Activated T-helper 1 cell treated with anti-CD3 and anti-CD28 coated beads, Interleukin-2, amount 50 U/mL, for 16 hours (primary cell): Measurements from ENCODE around the gene RASSF4.

ENCODE experiments used
- DNase-seq, 2 donors: peaks; one replicate each; pipeline ENCODE4 v3.0.0-alpha.2; 2020; ENCODE audit warnings: low read depth in 1 of 2, low spot score in 1 of 2

RASSF4 gene

DNA sequence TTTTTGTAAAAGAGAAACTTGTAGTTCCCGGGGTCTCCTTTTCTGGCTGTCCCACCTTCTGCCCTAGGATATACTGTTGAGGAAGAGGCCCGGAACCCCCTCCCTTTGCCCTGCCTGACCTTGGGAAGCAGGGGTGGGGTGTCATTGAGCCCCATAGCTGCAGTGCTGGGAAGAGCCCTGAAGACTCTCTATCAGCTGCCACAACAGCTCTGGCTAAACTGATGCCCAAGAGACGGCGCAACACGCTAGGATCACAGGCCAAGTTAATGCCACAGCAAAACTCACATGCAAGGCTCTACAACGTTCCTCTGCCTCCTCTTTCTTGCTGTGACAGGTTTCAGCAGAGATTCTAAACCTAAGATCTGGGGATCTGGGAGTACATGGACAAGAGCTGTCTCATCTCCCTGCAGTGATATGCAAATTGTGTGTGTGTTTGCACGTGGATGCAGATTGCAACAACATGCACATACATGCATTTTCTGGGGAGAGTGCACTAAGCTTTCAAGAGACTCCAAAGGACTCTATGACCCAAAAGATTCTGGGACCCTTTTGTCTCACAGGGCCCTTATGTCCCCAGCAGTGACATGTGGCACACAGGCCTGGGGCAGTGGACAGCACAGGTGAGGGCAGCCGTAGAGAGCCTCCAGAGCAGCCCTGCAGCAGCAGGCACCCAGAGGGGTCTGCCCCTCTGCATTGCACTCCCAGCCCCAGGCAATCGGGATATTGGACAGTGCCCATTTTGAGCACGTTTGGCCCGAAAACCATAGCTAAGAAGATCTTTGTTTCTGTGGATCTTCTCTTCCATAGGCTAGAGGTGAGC lies 2.5 kb downstream of the RASSF4 start:
- DNase-seq = no peak

- no peak for DNase-seq
Measured at GRCh38 chr10:44962870-44963738, 3.5 kb downstream of the RASSF4 start.

GRCh38 chr10:44963772-44964633 lies 4.4 kb downstream of the RASSF4 start:
- no peak for DNase-seq

DNA sequence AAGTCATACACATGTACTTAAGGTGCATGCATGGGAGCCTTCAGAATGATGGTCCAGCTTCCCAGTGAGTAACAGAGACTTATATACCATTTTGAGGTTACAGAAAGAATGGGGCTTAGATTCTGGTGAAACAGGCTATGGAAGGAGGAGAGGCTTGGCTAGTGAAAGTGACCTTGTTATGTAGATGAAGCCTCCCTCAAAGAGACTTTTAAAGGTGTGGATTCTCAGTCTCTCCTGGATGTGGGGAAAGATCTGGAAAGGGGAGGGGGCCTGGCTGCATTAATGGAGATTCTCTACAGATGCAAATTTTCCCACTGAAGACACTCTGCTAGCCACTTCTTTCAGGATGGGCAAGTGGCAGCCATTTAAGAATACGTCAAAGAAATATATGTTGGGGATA lies 5.5 kb downstream of the RASSF4 start:
- DNase-seq = no peak

- DNase-seq = no peak
Measured at GRCh38 chr10:44965651-44966097, 6.1 kb downstream of the RASSF4 start.

DNA sequence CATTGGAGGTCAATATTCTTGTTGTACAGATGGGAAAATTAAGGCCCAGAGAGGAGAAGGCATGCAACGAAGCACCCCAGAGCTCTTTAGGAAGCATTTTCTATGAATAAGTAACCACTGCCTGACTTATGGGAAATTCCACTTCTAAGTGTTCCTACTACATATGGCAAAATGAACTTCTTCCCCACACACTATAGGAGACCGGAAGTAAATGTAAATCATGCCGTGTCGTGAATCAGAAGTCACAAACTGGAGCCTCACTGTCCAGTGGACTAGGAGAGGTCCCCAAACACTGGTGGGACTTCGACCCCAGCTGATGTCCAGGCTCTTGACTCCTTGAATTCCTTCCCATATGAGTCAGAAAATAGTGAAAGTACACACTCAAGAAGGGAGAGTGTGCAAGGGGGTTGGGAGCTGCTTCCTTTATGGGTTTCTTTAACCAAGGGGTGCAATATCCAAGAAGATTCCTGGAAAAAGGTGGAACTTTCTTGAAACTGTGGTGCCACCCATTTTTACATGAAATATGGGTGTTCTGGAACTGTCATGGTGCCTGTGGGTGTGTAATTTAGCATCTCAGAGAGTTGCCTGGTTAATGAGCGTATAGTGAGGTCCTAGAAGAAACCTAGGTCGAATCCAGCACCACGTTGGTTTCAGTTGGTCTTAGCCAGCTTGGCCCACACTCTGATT lies 6.7 kb downstream of the RASSF4 start:
- DNase-seq = no peak

GRCh38 chr10:44966816-44967509 lies 7.4 kb downstream of the RASSF4 start:
- DNase-seq = no peak

GRCh38 chr10:44967616-44968015 lies 8.0 kb downstream of the RASSF4 start:
- DNase-seq = no peak

GRCh38 chr10:44968091-44968490 lies 8.5 kb downstream of the RASSF4 start:
- DNase-seq = no peak

DNA sequence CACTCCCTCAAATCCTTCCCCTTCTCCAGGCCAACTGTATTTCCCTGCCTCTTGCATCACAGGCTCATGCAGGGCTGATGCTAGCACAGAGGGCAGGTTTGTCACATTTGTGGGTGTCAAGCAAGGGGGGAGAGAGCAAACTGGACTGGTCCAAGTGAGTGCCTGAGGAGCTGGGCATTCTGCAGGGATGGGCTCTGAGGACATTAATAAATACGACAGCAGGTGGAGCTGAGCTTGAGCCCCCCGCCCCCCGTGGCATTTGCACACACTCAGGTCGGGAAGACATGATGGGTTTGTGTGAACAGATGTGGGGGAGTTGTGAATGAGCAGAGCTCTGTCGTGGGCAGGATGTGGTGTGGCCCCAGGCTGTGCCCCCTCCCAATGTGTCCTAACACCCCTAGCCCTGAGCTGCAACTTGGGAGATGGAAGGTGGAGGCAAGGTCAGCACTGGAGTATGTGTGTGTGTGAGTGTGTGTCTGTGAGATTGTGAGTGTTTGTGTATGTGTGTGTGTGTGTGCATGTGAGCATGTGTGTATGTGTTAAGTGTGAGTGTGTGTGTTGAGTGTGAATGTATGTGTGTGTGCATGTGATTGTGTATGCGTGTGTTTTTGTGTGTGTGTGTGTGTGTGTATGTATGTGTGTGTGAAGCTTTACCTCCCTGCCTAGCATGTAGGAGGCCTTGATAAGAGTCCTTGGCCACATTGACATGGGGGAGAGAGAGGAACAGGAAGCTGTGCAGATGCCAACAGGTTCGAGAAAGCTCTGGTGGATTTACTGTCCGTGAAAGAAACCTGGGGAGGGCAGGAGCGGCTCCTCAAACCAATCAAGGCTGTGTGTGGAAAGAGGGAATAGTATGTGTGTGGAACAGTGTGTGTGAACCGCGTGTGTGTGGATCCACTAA lies 9.1 kb downstream of the RASSF4 start:
- DNase-seq = no peak

GRCh38 chr10:44969854-44970253 lies 10.3 kb downstream of the RASSF4 start:
- DNase-seq = no peak

- DNase-seq = no peak
Measured at GRCh38 chr10:44970812-44971395, 11.3 kb downstream of the RASSF4 start.

DNA sequence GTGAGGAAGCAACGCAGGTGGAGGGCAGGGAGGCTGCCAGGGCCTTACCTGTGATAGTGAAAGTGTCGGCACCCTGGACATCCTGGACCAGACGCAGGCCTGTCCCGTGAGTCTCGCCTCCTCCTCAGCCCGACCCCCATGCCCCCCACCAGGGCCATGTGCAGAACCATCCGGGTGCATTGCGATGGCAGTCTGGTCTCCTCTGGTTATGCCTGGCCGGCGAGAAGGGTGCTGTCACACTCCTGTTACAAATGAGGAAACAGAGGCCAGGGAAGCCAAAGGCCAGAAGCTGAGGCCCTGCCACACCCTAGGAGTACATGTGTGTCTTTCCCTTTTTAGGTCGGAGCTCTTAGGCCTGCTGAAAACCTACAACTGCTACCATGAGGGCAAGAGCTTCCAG lies 11.8 kb downstream of the RASSF4 start:
- no peak for DNase-seq

- DNase-seq = no peak
Measured at GRCh38 chr10:44971935-44972757, 12.5 kb downstream of the RASSF4 start.

GRCh38 chr10:44972874-44973306 lies 13.3 kb downstream of the RASSF4 start:
- no peak for DNase-seq

- DNase-seq = no peak
Measured at GRCh38 chr10:44973323-44974081, 13.9 kb downstream of the RASSF4 start.

DNA sequence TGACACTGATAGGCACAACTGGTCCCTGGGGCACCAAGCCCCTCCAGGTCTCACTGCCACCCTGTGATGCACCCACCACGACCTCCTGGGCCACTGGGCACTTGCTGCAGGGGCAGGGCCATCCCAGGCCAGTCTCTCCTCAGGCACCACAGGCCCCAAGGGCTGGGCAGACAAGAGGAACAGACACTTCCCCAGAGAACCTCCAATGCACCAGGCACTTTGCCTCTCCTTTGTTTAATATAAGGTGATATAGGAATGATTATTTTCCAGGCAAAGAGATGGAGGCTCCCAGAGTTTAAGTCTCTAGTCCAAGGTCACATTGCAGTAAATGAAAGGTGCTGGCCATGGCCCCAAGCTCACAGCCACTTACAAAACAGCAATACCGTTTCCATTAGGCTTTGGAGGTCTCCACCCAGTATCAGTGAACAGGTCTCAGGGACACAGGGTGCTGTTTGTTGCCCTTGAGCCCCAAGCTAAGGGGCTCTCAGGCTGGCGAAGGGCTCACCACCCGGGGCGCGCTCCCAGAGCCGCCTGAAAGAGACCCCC lies 14.6 kb downstream of the RASSF4 start:
- DNase-seq = no peak
